ENCODE results near the gene CD244. TPM values are rescaled to one million over a fixed set of nuclear protein-coding genes. Genes with fewer than 3 reads are reported as not detected.

Gene CD244
- total RNA-seq, 2 donors from 2014 or later: 0.55 to 1.1 TPM

DNA sequence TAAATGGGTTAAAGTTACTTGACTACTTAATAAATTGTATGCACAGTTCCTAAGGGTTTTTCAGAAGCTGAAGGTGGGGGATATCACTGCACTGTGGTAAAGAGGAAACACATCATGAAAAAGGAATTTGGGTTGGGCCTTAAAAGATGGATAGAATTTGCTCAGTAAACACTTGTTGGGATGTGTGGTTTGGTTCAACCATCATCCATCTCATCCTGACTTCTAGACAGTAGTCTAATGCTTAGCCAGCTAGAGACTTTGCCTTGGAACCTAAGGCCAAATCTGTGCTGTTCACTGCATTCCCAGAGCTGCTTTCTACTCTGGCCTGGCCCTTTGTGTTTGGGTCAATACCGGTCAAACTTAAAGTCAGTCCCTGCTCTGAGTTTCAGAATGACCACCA lies 36.1 kb downstream of the CD244 start:
- no peak overlapping the region for H3K27ac ChIP-seq
- H3K4me1 ChIP-seq (replicated peaks): no peaks in the 10 kb centered on the region
- H3K4me3 ChIP-seq: no peak overlapping the region
- TF ChIP-seq POLR2AphosphoS5 (IDR thresholded peaks at IDR 0.05) (no peak), POLR2A (IDR thresholded peaks at IDR 0.05) (no peak)
- TF ChIP-seq, protein P1, sequence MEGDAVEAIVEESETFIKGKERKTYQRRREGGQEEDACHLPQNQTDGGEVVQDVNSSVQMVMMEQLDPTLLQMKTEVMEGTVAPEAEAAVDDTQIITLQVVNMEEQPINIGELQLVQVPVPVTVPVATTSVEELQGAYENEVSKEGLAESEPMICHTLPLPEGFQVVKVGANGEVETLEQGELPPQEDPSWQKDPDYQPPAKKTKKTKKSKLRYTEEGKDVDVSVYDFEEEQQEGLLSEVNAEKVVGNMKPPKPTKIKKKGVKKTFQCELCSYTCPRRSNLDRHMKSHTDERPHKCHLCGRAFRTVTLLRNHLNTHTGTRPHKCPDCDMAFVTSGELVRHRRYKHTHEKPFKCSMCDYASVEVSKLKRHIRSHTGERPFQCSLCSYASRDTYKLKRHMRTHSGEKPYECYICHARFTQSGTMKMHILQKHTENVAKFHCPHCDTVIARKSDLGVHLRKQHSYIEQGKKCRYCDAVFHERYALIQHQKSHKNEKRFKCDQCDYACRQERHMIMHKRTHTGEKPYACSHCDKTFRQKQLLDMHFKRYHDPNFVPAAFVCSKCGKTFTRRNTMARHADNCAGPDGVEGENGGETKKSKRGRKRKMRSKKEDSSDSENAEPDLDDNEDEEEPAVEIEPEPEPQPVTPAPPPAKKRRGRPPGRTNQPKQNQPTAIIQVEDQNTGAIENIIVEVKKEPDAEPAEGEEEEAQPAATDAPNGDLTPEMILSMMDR (IDR thresholded peaks at IDR 0.05): no peak
- WGBS: 100% methylated on average over 1 of the region's 1 CpG
- no peaks in the 10 kb centered on the region for H3K27me3 ChIP-seq (replicated peaks; ENCODE audit: insufficient read depth)
- no peaks in the 10 kb centered on the region for H3K9me3 ChIP-seq
- intact Hi-C loops (cut with DNase I): no loop called here
- no peak for DNase-seq (ENCODE audit: low spot score)
- no peaks in the 10 kb centered on the region for H3K36me3 ChIP-seq

DNA sequence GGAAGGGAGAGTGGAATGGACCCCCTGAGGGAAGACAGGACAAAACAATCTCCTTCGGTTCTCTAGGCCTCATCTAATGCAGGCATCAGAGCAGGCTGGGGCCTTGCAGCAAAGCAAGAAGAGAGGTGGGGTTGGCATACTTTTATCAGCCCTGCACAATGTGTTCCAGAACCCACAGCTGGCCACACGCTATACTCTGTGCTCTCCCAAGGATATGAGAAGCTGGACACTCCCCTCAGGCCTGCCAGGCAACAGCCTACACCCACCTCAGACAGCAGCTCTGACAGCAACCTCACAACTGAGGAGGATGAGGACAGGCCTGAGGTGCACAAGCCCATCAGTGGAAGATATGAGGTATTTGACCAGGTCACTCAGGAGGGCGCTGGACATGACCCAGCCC lies 39.4 kb downstream of the CD244 start:
- Histone ChIP-seq H3K9me3 (no peaks in the 10 kb centered on the region), H3K4me1 (replicated peaks) (no peaks in the 10 kb centered on the region), H3K27me3 (replicated peaks; ENCODE audit: insufficient read depth) (no peaks in the 10 kb centered on the region), H3K27ac (no peak overlapping the region), H3K36me3 (no peaks in the 10 kb centered on the region), H3K4me3 (no peak overlapping the region)
- no peak for DNase-seq (ENCODE audit: low spot score)
- 59% methylated on average over 2 of the region's 3 CpGs for WGBS
- intact Hi-C loops (cut with DNase I): no loop called here
- TF ChIP-seq POLR2A (IDR thresholded peaks at IDR 0.05) (no peak), POLR2AphosphoS5 (IDR thresholded peaks at IDR 0.05) (no peak)
- TF ChIP-seq, protein P1 (IDR thresholded peaks at IDR 0.05): no peak

DNA sequence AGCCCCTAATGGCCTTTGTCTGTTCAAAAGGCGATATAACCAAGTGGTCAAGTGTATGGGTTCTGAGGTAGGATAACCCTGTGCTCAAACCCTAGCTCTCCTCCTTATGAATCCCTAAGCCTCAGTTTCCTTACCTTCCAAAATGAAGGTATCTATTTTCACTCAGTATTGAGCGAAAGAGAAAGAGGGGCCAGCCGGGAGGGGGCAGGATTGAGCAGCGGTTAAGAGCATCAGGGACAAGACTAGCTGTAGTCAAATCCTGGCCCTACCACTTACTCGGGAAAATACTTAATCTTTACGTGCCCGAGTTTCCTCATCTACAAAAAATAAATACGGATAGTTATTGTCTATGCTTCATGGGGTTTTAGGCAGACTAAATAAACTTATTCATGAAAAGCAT lies 41.1 kb downstream of the CD244 start:
- TF ChIP-seq POLR2AphosphoS5 (IDR thresholded peaks at IDR 0.05): no peak
- no peak for TF ChIP-seq POLR2A (IDR thresholded peaks at IDR 0.05)
- TF ChIP-seq, protein P1 (IDR thresholded peaks at IDR 0.05): no peak
- H3K4me1 ChIP-seq (replicated peaks): no peaks in the 10 kb centered on the region
- WGBS: 77% methylated on average over 8 of the region's 8 CpGs
- no peaks in the 10 kb centered on the region for H3K36me3 ChIP-seq
- H3K9me3 ChIP-seq: no peaks in the 10 kb centered on the region
- H3K4me3 ChIP-seq: no peak overlapping the region
- intact Hi-C loops (cut with DNase I): no loop called here
- no peak overlapping the region for H3K27ac ChIP-seq
- no peaks in the 10 kb centered on the region for H3K27me3 ChIP-seq (replicated peaks; ENCODE audit: insufficient read depth)
- no peak for DNase-seq (ENCODE audit: low spot score)

DNA sequence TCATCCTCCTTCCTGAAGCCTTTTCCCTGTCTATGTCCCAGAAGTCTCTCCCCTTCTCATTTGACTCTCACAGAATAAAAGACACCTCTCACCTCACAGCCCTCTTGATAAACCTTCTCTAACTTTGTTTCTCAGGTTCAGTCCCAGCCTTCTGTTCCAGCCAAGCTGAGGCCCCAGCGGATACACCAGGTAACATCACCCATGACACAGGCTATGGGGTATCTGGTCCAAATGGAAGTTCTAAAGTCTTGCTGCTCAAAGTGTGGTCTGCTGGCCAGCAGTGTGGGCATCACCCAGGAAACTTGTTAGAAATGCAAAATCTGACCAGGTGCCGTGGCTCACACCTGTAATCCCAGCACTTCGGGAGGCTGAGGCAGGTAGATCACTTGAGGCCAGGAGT lies 43.5 kb downstream of the CD244 start:
- intact Hi-C loops (cut with DNase I): no loop called here
- Histone ChIP-seq H3K27ac (no peak overlapping the region), H3K27me3 (replicated peaks; ENCODE audit: insufficient read depth) (no peaks in the 10 kb centered on the region), H3K9me3 (no peaks in the 10 kb centered on the region), H3K4me3 (no peak overlapping the region), H3K36me3 (no peaks in the 10 kb centered on the region), H3K4me1 (replicated peaks) (no peaks in the 10 kb centered on the region)
- TF ChIP-seq POLR2AphosphoS5 (IDR thresholded peaks at IDR 0.05) (no peak), POLR2A (IDR thresholded peaks at IDR 0.05) (no peak)
- TF ChIP-seq, protein P1 (IDR thresholded peaks at IDR 0.05): no peak
- WGBS: 78% methylated on average over 3 of the region's 3 CpGs
- DNase-seq (ENCODE audit: low spot score): no peak

DNA sequence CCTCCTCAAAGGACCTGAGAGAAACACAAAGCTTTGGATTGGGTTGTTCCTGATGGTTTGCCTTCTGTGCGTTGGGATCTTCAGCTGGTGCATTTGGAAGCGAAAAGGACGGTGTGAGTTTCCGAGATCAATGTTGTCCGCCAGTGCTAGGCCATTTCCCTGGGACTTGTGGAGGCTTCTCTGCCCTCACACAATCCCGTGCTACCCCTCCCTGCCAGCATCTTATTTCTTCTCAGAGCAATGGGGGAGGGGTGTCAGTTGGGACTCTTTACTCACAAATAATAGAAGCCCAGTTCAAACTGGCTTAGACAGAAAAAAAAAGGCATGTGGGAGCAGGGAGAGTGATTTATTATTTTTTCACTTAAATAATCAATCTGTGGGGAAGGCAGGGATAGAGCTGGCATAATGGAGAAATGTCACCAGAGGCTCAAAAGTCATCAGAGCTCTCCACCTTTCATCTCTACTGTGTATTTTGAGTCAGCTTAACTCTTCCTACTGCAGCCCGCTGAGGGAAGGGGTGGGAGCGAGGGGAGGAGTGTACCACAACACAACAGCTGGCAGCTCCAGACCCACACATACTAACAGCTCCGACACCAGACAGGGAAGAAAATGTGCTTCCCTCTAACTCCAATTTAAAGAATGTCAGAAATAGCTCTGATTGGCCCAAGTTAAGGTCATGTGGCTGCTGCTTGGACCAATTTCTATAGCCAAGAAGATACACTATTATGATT lies 44.3 kb downstream of the CD244 start:
- H3K36me3 ChIP-seq: no peaks in the 10 kb centered on the region
- intact Hi-C loops (cut with DNase I): no loop called here
- no peaks in the 10 kb centered on the region for H3K4me1 ChIP-seq (replicated peaks)
- H3K27ac ChIP-seq: no peak overlapping the region
- no peak overlapping the region for H3K4me3 ChIP-seq
- TF ChIP-seq, protein P1 (IDR thresholded peaks at IDR 0.05): no peak
- TF ChIP-seq POLR2AphosphoS5 (IDR thresholded peaks at IDR 0.05) (no peak), POLR2A (IDR thresholded peaks at IDR 0.05) (no peak)
- 56% methylated on average over 9 of the region's 9 CpGs for WGBS
- no peaks in the 10 kb centered on the region for H3K9me3 ChIP-seq
- no peak for DNase-seq (ENCODE audit: low spot score)
- H3K27me3 ChIP-seq (replicated peaks; ENCODE audit: insufficient read depth): no peaks in the 10 kb centered on the region
